Activated CD8-positive, alpha-beta memory T cell treated with anti-CD3 and anti-CD28 coated beads for 36 hours (primary cell): ENCODE measurements around the gene RSU1. TPM values are rescaled to one million over a fixed set of nuclear protein-coding genes. Genes with fewer than 3 reads are reported as not detected.

Experiments
- CTCF ChIA-PET: fragments of 350-600 bp; sonication (Branson Sonifier 250); formaldehyde crosslinking; loops from one replicate; lab custom pipeline; 2021; ENCODE audit warnings: antibody characterized with exemption; lab: Charles Lee
- POLR2A ChIA-PET: fragments of 350-600 bp; sonication (Branson Sonifier 250); formaldehyde crosslinking; loops from one replicate; lab custom pipeline; 2021; ENCODE audit warnings: antibody characterized with exemption; lab: Charles Lee
- total RNA-seq, 2 experiments: library from RNA; stranded (reverse); gene quantifications; one replicate each; pipeline ENCODE4 v1.2.3, GENCODE V29; 2021

The RSU1 gene
- total RNA-seq, 2 experiments from 2014 or later: 53.6 to 58.1 TPM

DNA sequence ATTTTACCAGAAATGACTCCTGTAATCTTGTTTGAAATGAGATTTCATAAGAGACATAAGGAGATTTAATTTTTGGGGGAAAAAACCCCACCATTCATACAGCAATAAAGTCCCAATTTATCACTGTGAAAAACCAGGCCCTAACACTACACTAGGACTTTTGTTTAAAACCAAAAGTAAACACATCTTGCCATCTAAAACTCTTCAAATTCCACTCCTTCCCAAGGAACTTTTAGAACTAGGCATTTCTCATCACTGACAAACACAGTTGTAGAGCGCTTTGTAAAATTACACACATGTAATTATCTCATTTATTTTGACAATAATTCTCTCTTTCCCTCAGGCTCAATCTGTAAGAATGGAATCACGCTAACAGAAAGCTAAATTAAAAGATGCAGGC is 167.5 kb downstream of the RSU1 start:
- ChIA-PET POLR2A (no interaction called here), CTCF (no interaction called here)

DNA sequence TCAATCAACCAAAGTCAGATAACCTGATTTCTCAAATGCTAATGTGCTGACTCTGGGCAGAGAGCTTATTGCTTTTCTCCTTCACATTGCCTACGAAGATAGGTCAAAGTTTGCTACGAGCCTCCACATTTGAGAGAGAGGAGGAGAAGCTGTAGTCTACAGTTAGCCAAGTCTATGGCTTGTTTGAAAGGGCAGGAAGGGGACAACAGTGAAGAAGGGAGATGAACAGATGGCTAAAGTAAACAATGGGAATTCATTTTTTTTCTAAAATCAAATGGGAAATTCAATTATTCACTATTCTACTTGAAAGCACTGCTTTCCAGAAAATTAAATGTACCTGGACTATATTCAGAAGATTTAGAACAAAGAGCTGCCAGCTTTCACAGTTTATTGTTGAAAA is 168.9 kb downstream of the RSU1 start:
- ChIA-PET POLR2A (no interaction called here), CTCF (no interaction called here)

DNA sequence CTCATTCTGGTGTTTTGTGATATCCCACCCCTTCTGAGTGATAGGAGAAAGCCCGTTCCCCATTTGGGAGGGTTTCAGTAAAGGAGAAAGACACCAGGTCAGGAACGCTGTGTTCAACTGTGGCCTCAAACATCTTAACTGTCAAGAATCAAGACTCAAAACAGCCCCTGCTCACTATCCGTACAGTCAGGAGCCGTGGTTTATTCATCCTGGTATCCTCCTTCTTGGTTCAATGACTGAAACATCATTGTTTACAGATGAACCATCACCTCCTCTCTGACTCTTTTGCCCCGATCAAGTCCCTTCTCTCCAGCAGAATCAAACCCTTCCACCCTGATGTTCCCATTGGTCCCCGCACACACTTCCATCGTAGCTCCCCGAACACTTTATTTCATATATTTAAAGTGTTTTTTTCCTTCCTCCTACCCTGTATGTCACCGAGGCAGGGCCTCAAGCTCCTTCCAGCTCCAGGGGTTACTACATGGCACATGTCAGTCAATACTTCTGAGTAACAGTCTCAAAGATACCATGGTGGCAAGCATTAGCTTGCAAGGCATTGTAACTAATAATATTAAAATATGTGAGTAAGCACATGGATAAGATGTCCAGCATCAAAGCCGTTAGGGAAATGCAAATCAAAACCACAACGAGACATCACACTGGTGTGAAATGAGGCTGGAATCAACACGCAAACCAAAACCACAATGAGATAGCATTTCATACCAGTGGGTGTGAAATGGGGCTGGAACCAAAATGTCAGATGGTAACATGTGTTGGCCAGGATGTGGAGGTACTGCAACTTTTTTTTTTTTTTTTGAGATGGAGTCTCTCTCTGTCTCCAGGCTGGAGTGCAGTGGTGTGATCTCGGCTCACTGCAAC is 170.8 kb downstream of the RSU1 start:
- ChIA-PET POLR2A (no interaction called here), CTCF (interaction anchor here (0.6 kb wide), 1 partner anchor 26 kb away, joined by 3 read pairs; no protein-coding TSS in a partner anchor)

- CTCF ChIA-PET: no interaction called here
- POLR2A ChIA-PET: no interaction called here
Measured at GRCh38 chr10:16644146-16644545, 173.1 kb downstream of the RSU1 start.

- ChIA-PET CTCF (no interaction called here), POLR2A (no interaction called here)
Measured at GRCh38 chr10:16643502-16643901, 173.7 kb downstream of the RSU1 start.

DNA sequence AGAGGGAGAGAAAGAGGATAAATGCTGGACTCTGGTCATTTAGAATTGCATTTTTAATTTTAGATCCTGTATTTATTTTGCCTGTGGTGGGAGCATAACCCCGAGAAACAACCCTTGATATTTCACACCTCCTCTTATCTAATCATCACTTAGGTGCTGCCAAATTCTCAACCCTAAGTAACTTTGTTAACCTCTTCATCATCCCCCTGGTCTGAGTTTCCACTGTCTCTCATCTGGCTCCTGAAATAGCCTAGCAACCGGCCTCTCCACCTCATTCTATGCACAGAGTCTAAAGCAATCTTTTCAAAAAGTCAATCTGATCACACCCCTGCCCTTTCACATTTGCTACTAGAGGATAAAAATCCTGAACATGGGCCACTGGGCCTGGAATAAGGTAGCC is 177.1 kb downstream of the RSU1 start:
- ChIA-PET POLR2A (no interaction called here), CTCF (no interaction called here)

DNA sequence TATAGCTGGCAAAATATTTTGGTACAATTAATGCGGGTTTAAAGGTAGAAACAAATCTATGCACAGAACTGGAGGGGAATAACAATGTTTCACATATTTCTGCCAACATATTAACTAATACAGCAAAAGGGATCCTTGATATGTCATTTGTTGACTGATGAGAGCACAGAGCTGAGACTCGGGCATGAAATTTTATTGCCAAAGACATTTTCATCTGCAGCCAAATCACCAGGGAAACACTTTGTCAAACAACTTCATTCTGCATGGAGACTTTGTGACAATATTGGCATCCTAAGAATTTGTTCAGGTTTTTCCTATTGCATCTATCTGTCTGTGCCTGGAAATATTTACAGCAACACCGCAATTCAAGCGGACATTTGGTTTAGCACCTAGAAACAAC is 177.8 kb downstream of the RSU1 start:
- ChIA-PET POLR2A (no interaction called here), CTCF (no interaction called here)

DNA sequence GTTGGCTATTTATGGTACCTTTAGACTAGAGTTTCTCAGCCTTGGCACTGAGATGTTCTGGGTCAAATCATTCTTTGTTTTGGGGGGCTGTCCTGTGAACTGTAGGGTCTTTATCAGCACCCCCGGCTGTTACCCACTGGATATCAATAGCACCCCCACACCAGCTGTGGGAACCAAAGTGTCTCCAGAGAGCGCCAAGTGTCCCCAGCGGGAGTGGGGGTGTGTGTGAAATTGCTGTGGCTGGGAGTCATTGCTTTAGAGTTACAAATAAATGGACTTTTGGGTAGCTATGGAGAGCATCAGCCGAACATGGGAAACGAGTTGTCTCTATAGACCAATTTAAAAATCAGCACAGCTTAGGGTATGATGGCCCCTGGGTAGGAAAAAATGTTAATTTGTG is 184.2 kb downstream of the RSU1 start:
- ChIA-PET CTCF (no interaction called here), POLR2A (no interaction called here)

GRCh38 chr10:16626697-16627096 is 190.5 kb downstream of the RSU1 start:
- POLR2A ChIA-PET: no interaction called here
- CTCF ChIA-PET: no interaction called here

GRCh38 chr10:16612981-16613355 is 204.3 kb downstream of the RSU1 start:
- ChIA-PET CTCF (no interaction called here), POLR2A (no interaction called here)

GRCh38 chr10:16612115-16612980 is 204.9 kb downstream of the RSU1 start:
- CTCF ChIA-PET: interaction anchor here (0.6 kb wide), 1 partner anchor 518 kb away, joined by 3 read pairs; no protein-coding TSS in a partner anchor

GRCh38 chr10:16611037-16611436 is 206.2 kb downstream of the RSU1 start:
- ChIA-PET CTCF (no interaction called here), POLR2A (no interaction called here)

More at GRCh38 chr10:16612115-16612980, 204.9 kb downstream of the RSU1 start:
- POLR2A ChIA-PET: no interaction called here

GRCh38 chr10:16609211-16609610 is 208.0 kb downstream of the RSU1 start:
- ChIA-PET POLR2A (no interaction called here), CTCF (no interaction called here)

- ChIA-PET POLR2A (no interaction called here), CTCF (no interaction called here)
Measured at GRCh38 chr10:16606923-16607322, 210.3 kb downstream of the RSU1 start.

DNA sequence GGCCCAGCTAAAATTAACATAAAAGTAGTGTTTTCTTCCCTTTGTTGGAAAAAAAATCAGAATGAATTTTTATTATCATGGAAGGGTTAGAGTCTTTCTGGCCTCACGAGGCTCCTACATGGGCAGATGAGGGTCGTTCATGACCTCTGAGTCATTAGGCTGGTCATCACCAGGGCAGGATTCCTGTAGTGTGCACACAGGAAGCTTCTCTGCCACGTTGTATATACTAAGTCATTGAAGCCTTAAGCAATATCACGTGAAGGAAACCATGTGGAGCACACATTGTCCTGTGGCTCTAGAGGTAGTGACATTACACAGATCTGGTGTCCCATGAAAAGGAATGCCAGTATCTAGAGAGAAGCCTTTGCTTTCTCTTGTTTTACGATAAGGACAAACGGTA is 210.8 kb downstream of the RSU1 start:
- POLR2A ChIA-PET: no interaction called here
- CTCF ChIA-PET: no interaction called here

- POLR2A ChIA-PET: no interaction called here
Measured at GRCh38 chr10:16603308-16603707, 213.9 kb downstream of the RSU1 start.

DNA sequence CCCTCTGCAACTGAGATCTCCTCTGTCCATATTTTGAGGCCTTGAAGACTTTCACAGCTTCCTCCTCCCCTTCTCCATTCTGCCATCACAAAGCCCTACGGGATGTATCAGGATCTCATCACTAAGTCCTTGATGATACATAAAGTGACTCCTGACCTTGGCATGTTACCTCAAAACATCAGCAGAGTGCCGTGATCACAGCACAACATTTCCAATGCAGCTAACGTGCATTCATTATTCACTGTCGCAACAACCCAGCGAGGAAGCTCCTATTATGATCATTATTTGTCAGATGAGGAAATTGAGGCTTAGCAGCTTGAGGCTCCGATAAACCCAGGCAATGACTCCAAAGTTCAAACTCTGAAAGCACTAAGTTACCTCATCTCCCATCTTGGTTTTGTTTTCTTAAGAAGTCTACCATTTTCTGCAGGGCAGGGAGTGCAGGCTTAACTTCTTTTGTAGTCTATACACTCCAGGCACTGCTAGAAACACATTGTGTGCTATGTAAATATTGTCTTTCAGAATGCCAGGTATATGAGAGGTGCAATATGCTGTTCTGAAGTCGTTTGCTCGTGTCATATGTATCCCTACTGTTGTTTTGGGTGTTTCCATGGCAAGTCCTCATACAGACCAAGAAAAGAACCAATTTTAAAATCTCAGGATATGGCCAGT is 215.0 kb downstream of the RSU1 start:
- ChIA-PET POLR2A (no interaction called here), CTCF (no interaction called here)

More at GRCh38 chr10:16603308-16603707, 213.9 kb downstream of the RSU1 start:
- CTCF ChIA-PET: no interaction called here

- POLR2A ChIA-PET: no interaction called here
- CTCF ChIA-PET: interaction anchor here (0.7 kb wide), 1 partner anchor 63 kb away, joined by 5 read pairs; no protein-coding TSS in a partner anchor
Measured at GRCh38 chr10:16599662-16600061, 217.6 kb downstream of the RSU1 start.

DNA sequence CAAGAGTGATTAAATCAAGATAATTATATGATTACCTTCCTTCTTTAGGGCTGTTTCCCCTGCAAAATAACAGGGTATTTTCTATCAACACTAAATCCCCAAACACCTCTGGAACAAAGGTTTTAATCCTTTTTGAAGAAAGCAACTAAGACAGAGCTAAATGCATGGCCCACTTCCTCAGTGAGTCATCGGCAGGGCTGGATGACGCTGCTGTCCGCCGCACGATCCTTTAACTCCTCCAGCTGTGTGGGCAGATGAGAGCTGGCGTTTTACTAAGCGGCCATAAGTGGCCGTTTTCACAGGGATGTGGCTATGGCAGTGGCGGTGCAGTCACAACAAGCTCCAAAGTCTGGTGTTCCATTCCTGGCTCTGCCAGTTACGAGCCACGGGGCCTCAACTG is 219.6 kb downstream of the RSU1 start:
- ChIA-PET POLR2A (no interaction called here), CTCF (interaction anchor here (0.5 kb wide), 1 partner anchor 20 kb away, joined by 3 read pairs; no protein-coding TSS in a partner anchor)

DNA sequence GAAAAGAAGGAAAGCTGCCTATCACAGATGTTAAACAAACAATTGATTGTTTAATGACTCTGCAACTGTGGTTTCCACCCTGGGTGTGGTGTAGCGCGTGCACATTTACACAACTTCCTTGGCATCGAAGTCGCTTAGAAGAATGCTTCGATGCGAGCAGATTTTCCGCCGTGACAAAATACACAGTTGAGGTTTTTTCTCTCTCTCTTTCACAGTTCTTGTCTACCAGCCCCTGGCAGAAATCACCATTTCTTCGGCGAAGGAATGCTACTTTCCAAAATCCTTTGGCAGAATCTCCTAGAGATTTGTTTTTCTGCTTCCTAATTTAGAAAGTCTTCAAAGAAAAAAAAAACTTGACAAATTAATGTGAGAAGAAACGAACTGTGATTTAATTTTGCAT is 224.8 kb downstream of the RSU1 start:
- CTCF ChIA-PET: no interaction called here
- POLR2A ChIA-PET: no interaction called here
